NOMO-1 treated with DMSO at 0.1 percent for 48 hours (cell line): ENCODE results near the gene FBN3.
"Not testable (repeated sequence)": the region's sequence is repeated elsewhere in the genome, so short reads cannot be mapped to it uniquely, and the experiment has no call there.

Experiments
- DNase-seq: peaks from one replicate; lab custom pipeline; 2025; ENCODE audit not compliant: unreplicated experiment; lab: John Stamatoyannopoulos, UW

FBN3 gene

DNA sequence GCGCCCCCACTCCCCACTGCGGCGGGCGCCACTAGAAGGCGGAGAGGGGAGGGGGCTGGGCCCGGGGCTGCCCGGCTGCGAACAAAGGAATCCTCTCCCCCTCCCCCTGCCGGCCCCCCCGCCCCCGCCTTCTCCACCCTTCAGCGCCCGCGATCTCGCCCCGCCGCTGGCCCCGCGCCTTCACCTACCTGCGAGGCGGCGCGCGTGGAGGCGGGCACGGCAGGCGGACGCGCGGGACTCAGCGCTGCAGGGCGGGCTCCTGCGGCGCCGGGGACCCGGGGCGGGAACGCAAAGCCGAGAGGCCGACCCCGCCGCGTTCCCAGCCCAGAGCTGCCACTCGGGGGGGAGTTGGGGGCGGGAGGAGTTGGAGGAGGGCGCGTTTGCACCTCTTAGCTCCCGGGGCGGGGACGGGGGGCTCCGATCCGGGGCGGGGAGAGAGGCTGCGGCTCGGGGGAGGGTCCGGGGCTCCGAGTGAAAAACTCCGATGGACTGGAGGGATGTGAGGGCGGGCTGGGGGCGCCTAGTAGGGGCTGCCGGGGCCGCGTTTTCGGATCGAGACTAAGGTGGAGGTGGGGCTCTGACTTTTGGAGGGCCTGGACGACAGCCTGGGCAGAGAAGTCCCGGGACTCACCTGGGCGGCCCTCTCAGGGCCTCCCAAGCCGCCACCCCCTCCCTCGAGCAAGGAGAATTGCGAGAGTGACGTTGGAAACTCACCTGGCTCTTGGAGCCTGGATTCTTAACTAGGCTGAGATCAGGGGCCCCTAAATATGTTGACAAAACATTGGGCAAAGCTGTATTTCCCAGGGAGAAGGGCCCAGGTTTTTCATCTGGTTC is at the start of gene FBN3:
Gene FBN3, minus strand, starts transcription at position 332 of the 834 bp plus-strand sequence. CDS start 2,112 bp downstream, outside the sequence.
- no peak for DNase-seq

DNA sequence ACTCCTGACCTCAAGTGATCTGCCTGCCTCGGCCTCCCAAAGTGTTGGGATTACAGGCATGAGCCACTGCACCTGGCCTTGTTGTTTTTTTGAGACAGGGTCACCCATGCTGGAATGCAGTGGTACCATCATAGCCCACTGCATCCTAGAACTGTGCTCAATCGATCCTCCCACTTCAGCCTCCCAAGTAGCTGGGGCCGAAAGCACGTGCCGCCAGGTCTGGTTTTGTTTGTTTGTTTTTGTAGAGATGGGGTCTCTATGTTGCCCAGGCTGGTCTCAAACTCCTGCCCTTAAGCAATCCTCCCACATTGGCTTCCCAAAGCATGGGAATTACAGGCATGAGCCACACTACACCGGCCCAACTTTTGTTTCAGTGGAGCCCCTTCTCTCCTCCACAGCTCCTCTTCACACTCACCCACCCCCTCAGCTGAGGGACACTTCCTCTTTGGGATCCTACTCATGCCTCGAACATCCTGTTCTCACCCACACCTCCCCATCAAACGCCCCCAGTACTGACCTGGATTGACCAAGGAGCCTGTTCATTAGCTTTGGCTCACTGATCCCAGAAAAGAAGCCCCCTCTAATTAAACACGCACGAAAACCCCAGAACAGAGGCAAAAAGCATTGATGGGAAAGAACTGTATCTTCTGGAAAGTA is 47.0 kb upstream of the FBN3 start:
- DNase-seq: peak; percentile 40

DNA sequence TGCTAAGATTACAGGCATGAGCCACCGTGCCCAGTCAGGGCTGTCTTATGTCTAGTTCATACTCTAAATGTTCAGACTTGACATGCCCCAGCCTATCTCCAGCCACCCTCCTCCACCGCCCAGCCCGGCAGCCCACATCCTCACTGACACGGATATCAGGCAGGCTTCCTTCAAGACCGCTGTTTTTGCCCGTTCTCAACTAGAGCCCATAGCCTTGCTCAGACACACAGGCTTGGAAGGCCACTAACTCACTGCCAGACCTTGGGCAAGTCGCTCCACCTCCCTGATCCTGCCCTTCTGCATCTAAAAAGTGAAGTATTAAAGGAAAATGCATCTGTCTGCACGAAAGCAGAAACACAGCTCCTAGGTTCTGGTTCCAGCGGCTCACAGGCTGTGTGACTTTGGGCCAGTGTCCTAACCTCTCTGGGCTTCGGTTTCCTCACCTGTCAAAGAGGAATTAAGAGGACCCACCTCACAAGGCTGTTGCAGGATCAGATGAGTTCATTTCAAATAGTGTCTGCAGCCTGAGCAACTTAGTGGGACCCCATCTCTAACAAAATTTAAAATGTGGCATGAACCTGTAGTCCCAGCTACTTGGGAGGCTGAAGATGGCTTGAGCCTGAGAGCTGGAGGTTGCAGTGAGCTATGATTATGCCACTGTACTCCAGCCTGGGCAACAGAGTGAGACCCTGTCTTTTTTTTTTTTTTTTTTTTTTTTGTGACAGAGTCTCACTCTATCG is 45.3 kb upstream of the FBN3 start:
- DNase-seq: peak; percentile 29

DNA sequence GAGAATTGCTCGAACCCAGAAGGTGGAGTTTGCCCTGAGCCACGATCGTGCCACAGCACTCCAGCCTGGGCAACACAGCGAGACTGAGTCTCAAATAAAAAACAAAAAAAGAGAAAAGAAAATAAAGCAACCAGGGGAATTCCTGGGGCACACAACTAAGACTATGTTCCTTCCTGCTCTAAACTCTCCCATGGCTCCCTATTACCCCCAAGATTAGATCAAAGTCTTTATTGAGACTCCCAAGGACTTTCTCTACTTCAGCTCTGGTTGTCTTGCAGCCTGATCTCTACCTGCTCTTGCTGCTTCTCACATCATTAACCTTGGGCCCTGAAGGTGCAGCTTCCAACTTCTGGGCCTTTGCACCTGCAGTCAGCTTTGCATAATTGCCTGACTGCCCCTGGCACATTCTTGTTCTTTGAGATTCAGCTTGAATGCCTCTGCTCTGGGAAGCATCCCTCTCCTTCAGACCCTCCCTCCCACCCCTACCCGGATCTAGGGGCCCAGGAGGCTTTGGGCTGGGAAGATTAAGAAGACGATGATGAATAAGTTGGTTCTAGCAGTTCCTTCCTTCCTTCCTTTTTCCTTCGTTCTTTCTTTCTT is 42.9 kb upstream of the FBN3 start:
- DNase-seq: no peak

DNA sequence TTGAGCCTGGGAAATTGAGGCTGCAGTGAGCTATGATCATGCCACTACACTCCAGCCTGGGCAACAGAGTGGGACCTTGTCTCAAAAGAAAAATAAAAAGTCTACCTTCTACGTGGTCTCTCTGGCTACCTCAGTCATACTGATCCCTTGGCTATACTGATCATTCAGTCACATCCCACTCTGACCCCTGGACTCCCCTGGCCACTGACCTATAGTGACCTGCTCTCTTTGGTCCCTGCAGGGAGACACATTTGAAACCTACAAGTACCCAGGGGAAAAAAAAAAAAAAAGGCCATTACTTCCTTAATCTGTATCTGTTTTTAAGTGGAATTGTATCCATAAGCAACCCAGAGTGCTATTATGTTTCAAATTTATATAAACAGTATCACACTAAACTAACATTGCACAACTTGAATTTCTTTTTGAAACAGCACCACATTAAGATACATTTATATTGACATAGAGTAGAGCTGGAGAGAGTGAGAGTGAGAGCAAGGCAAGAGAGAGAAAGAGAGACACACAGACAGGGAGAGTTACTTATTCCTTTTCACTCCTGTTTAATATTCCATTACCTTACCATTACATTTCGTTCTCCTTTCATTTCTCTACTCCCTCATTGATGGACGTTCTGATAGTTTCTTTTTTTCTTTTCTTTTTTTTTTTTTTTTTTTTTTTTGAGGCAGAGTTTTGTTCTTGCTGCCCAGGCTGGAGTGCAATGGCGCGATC is 36.1 kb upstream of the FBN3 start:
- DNase-seq: no peak

DNA sequence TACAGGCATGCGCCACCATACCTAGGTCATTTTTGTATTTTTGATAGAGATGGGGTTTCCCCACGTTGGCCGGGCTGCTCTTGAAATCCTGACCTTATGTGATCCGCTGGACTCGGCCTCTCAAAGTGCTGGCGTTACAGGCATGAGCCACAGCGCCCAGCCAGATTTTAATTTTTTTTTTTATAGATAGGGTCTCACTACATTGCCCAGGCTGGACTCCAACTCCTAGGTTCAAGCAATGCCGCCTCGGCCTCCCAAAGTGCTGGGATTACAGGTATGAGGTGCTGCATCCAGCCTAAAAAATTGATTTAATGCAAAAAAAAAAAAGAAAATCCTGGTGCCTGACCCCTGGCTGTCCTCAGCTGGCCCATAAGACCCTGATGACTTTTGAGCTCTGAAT is 34.9 kb upstream of the FBN3 start:
- DNase-seq: no peak

DNA sequence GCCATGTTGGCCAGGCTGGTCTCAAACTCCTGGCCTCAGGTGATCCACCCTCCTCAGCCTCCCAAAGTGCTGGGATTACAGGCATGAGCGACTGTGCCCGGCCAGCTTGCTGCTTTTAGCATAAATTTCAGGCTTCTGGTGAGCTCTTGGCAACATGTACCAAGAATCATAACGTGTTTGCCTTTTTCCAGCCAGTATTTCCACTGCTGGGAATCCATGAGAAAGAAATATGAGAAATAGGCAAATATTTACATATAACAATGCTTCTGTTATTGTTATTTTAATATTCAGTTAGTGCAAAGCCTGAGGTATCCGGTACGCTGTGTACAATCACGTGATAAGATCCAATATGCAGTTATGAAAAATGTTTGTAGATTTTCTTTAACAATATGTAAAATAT is 30.6 kb upstream of the FBN3 start:
- no peak for DNase-seq

DNA sequence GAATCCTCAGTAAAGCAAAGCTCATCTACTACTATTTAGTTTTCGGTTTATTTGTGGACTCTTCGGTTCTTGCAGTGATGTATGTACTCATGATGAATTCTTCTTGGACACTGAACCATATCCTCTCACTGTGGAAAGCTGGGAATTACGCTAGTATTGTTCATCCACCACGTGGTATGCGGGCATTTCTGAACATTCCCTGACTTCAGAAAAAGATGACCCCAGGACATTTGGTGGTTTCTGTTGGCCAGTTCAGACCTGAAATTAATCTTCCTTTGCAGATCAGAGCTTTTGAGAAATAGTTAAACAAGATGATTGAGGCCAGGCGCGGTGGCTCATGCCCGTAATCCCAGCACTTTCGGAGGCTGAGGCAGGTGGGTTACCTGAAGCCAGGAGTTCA is 25.3 kb upstream of the FBN3 start:
- DNase-seq: no peak

DNA sequence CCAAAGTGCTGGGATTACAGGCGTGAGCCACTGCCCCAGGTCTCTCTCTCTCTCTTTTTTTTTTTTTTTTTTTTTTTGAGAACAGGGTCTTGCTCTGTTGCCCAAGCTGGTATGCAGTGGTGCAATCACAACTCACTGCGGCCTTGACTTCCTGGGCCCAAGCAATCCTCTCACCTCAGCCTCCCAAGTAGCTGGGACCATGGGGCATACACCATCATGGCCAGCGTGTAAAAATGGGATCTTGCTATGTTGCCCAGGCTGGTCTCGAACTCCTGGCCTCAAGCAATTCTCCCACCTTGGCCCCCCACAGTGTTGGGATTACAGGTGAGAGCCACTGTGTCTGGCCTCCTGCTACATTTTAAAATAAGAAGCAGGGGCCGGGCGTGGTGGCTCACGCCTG is 19.1 kb upstream of the FBN3 start:
- no peak for DNase-seq

DNA sequence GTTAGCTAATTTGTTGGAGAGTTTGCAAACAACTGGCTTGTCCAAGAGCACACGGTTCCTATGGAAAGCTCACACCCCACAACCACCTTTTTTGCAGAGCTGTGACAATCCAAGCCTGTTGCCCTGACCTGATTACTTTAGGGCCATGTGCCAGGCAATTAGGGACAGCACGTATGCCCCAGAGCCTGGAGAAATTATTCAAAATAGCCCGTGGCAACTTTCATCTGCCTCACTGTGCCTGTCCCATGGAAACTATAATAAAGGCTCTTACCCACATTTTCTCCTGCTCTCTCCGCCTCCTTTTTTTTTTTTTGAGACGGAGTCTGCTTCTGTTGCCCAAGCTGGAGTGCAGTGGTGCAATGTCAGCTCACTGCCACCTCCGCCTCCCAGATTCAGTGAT is 18.6 kb upstream of the FBN3 start:
- DNase-seq: no peak

DNA sequence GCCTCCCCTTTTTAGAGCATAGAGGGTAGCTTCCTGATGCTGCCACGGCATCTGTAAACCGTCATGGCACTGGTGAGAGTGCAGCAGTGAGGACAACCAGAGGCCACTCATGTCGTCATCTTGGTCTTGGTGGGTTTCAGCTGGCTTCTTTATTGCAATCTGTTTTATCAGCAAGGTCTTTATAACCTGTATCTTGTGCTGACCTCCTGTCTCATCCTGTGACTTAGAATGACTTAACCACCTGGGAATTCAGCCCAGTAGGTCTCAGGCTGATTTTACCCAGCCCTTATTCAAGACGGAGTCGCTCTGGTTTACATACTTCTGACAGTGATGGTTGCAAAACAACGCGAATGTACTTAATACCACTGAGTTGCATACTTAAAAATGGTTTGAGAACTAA is 14.4 kb upstream of the FBN3 start:
- DNase-seq: no peak

DNA sequence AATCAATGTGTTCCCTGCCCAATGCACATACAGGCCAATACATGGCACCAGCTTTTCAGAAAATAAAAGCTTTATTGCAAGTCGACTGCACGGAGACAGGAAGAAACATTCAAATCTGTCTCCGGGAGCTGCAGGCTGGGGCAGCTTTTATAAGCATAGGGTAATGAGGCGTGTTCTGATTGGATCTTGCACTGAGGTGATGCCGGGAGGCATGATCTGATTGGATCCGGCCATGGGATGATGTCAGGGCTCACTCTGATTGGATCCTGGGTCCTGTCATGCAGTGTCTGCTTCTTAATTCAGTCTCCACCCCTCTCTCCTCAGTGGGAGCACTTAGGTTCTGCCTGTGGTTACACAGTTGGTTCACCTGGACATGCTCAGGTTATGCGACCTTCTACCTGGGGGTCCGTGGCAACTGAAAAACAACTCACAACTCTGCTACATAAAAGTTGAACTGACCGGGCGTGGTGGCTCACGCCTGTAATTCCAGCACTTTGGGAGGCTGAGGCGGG is 11.8 kb upstream of the FBN3 start:
- DNase-seq: no peak

DNA sequence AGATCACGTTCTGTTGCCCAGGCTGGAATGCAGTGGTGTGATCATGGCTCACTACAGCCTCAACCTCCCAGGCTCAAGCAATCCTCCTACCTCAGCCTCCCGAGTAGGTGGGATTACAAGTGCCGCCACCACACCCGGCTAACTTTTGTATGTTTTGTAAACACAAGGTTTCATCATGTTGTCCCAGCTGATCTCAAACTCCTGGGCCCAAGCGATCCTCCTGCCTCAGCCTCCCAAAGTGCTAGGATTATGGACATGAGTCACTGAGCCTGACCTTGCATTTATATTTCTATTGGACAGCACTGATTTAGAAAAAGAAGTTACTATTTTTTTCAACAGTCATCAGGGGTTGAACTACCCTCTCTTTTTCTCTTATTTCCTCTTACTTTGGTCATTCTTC is 9.9 kb upstream of the FBN3 start:
- DNase-seq: not testable (repeated sequence)

DNA sequence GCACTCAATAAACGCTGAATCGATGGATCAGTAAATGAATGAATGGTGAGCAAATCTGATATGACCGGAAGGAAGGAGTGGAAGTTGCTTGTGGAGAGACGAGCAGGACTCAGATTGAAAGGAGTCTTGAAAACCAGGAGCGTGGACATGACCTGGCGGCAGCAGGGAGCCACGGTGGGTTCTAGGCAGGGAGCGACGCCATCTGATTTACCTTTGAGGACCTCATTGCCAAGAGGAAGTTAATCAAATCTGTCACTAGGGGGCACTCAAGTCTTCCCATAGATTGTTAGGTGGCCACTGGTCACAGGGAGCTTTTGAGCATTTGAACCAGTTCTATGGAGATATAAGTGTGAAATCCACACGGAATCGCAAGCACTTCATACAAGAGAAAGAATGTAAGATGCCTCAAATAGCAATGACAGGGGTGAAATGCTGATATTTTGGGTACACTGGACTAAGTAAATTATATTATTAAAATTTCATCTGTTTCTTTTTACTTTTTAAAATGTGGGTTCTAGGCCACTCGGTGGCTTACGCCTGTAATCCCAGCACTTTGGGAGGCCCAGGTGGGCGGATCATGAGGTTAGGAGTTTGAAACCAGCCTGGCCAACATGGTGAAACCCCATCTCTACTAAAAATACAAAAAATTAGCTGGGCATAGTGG is 9.2 kb upstream of the FBN3 start:
- peak; percentile 78 for DNase-seq

DNA sequence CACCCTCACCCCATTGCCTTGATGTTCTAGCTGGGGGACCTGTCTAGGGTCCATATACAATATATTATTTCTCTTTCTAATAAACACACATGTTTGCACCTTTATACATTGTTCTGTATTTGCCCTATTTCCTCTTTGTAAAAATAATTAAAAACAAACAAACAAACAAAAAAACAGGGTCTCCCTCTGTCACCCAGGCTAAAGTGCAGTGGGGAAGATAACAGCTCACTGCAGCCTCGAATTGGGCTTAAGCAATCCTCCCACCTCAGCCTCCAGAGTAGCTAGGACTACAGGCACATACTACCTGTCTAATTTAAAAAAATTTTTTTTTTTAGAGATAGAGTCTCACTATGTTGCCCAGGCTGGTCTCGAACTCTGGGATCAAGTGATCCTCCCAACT is 5.9 kb upstream of the FBN3 start:
- no peak for DNase-seq

DNA sequence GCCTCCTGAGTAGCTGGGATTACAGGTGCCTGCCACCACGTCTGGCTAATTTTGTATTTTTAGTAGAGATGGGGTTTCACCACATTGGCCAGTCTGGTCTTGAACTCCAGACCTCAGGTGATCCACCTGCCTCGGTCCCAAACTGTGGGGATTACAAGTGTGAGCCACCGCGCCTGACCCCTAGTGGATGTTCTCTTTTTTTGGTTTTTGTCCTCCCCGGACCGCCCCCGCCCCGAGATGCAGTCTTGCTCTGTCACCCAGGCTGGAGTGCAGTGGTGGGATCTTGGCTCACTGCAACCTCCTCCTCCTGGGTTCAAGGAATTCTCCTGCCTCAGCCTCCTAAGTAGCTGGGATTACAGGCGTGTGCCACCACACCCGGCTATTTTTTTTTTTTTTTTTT is 4.6 kb upstream of the FBN3 start:
- DNase-seq: not testable (repeated sequence)

DNA sequence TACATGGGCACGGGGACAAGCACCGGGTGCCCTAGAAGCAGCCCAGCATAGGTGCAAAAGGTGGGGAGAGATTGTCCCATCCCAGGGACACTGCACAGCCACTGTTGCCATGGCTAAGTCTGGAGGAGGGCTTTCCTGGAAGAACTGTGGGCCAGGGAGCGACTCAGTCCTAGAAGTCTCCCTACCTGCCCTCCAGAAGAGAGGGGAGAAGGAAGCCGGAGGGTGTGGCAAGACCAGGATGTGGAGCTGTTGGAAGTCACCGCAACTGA is 2.3 kb upstream of the FBN3 start:
- DNase-seq: no peak

DNA sequence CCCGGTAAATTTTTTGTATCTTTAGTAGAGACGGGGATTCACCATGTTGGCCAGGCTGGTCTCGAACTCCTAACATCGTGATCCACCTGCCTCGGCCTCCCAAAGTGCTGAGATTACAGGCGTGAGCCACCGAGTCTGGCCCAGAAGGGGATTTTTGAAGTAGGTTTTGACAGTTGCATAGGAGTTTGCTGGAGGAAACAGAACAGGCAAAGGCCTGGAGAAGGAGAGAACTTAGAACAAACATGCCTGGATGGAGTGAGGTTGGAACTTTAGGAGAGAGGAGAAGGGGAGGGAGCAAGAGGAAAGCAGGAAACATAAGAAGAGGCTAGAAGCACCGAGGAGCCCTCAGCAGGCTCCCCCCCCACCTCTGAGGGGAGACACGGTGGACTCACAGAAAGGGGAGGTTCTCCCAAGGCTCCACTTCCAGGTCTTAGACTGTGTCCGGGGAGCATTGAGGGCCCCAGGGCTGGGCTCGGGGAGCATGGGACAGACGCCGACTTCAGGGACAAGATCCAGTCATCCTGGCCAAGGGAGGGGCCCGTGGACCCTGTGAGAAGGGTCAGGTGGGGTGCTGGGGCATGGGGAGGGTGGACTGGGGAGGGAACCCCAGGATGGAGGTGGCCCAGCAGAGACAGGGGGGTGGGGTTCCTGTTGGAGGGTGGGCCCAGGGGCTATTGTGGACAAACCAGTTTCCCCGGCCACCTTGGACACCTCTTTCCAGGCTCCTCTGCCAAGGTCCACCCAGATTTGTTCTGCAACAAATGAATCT is 1.8 kb upstream of the FBN3 start:
- DNase-seq: no peak

DNA sequence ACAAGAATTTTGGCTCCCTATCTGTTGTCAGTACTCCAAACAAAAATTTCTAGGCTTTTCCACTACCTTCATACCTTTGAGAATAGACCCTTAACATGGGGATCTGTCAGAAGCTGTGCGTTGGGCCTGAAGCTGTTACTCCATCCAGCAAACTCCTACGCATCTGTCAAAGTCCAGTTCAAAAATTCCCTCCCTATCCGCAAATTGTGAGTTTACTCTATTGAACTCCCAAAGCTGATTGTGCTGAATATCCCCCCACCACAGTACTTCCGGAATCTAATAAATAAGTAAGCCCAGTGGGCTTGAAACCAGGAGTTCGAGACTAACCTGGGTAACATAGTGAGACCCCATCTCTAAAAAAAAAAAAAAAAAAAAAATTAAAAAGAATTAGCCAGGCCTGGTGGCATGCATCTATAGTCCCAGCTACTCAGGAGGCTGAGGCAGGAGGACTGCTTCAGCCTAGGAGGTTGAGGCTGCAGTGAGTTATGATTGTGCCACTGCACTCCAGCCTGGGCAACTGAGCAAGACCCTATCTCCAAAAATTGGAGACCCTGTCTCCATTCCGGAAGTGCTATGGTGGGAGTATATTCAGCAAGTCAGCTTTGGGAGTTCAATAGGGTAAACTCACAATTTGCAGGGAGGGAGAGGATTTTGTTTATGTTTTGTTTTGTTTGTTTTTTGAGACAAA is 930 bp upstream of the FBN3 start:
- DNase-seq: no peak
